ENCODE data around the gene MBNL1. TPM values are rescaled to one million over a fixed set of nuclear protein-coding genes. Genes with fewer than 3 reads are reported as not detected.

Gene MBNL1
- total RNA-seq, 1 experiment from 2014 or later: 140 TPM

GRCh38 chr3:152405915-152406802 lies 137.4 kb downstream of the MBNL1 start:
- BruUV-seq (replicated peaks): no TSS peak
- intact Hi-C loops (cut with micrococcal nuclease; ENCODE audit: unreplicated experiment) (no loop called here), in situ Hi-C loops (cut with HindIII; ENCODE audit: low pct_unique_long_range_greater_than_20kb, low sequenced_read_pairs) (no loop called here)
- ATAC-seq (no peak), DNase-seq (ENCODE audit: low read depth, low spot score) (no peak)
- POLR2A ChIA-PET: interaction anchor here (0.6 kb wide), 1 partner anchor 98 kb away, joined by 3 read pairs; no protein-coding TSS in a partner anchor
- H3K27ac ChIP-seq (ENCODE audit: low read length): no peak overlapping the region
- CTCF ChIA-PET: no interaction called here
- TF ChIP-seq, protein P1, sequence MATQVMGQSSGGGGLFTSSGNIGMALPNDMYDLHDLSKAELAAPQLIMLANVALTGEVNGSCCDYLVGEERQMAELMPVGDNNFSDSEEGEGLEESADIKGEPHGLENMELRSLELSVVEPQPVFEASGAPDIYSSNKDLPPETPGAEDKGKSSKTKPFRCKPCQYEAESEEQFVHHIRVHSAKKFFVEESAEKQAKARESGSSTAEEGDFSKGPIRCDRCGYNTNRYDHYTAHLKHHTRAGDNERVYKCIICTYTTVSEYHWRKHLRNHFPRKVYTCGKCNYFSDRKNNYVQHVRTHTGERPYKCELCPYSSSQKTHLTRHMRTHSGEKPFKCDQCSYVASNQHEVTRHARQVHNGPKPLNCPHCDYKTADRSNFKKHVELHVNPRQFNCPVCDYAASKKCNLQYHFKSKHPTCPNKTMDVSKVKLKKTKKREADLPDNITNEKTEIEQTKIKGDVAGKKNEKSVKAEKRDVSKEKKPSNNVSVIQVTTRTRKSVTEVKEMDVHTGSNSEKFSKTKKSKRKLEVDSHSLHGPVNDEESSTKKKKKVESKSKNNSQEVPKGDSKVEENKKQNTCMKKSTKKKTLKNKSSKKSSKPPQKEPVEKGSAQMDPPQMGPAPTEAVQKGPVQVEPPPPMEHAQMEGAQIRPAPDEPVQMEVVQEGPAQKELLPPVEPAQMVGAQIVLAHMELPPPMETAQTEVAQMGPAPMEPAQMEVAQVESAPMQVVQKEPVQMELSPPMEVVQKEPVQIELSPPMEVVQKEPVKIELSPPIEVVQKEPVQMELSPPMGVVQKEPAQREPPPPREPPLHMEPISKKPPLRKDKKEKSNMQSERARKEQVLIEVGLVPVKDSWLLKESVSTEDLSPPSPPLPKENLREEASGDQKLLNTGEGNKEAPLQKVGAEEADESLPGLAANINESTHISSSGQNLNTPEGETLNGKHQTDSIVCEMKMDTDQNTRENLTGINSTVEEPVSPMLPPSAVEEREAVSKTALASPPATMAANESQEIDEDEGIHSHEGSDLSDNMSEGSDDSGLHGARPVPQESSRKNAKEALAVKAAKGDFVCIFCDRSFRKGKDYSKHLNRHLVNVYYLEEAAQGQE (IDR thresholded peaks at IDR 0.05; ENCODE audit: insufficient read depth in 1 of 2, low read depth in 2 of 2, low read length in 1 of 2): no peak
- H3K36me3 ChIP-seq (ENCODE audit: control insufficient read depth, insufficient read depth, low read length): no peaks in the 10 kb centered on the region; the same call in 1 of the 2 replicates
- H3K4me1 ChIP-seq (ENCODE audit: control insufficient read depth, insufficient read depth, low read length): peaks cover 9% of the 10 kb centered on the region
- no peaks in the 10 kb centered on the region for H3K27me3 ChIP-seq (ENCODE audit: control insufficient read depth, insufficient read depth, low read length)
- H3K9me3 ChIP-seq (ENCODE audit: control insufficient read depth, insufficient read depth, low read depth, low read length): no peaks in the 10 kb centered on the region
- no peak overlapping the region for H3K4me3 ChIP-seq (ENCODE audit: low read depth in 2 of 2, low read length in 2 of 2)

DNA sequence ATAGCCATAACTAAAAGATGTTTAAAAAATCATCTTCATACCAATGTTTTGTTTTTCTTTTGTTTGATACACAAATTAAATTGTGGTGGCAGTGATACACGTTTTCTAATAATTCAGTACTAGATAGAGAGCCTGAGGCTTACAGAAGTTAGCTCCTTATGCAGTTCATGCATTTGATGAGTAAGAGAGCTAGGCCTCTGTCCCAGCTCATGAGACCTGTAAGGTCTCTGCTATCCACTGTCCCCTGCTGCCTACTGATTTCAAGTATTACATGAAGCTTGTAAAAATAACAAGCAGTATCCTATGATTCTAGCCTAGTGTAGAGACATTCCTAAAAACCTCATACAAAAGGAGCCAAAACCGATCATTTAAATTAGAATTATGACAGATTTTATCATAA lies 144.5 kb downstream of the MBNL1 start:
- no peak for TF ChIP-seq CTCF (IDR thresholded peaks at IDR 0.05)
- TF ChIP-seq POLR2AphosphoS5 (IDR thresholded peaks at IDR 0.05; ENCODE audit: low read depth, low read length): no peak
- TF ChIP-seq, protein P1 (IDR thresholded peaks at IDR 0.05; ENCODE audit: insufficient read depth in 1 of 2, low read depth in 2 of 2, low read length in 1 of 2): no peak
- no peak for TF ChIP-seq TCF7L2 (IDR thresholded peaks at IDR 0.05; ENCODE audit: low read depth, low read length)
- no peak for TF ChIP-seq SIN3A (IDR thresholded peaks at IDR 0.05; ENCODE audit: borderline replicate concordance, insufficient read depth, low read depth, low read length)
- CTCF ChIA-PET: interaction anchor here (0.5 kb wide), 1 partner anchor 9 kb away, joined by 4 read pairs; no protein-coding TSS in a partner anchor
- in situ Hi-C loops (cut with HindIII; ENCODE audit: low pct_unique_long_range_greater_than_20kb, low sequenced_read_pairs): no loop called here
- Histone ChIP-seq H3K4me3 (ENCODE audit: low read depth in 2 of 2, low read length in 2 of 2) (no peak overlapping the region), H3K36me3 (ENCODE audit: control insufficient read depth, insufficient read depth, low read length) (peaks cover 3% of the 10 kb centered on the region; the same call in 1 of the 2 replicates), H3K4me1 (ENCODE audit: control insufficient read depth, insufficient read depth, low read length) (no peaks in the 10 kb centered on the region), H3K9me3 (ENCODE audit: control insufficient read depth, insufficient read depth, low read depth, low read length) (no peaks in the 10 kb centered on the region), H3K27ac (ENCODE audit: low read length) (no peak overlapping the region), H3K27me3 (ENCODE audit: control insufficient read depth, insufficient read depth, low read length) (no peaks in the 10 kb centered on the region)
- no peak for DNase-seq (ENCODE audit: low read depth, low spot score)
- no peak for ATAC-seq
- no TSS peak for BruUV-seq (replicated peaks)
- intact Hi-C loops (cut with micrococcal nuclease; ENCODE audit: unreplicated experiment): no loop called here
- POLR2A ChIA-PET: no interaction called here

All from Panc1 (cell line).